NCI-H1694 treated with DMSO at 0.1 percent for 48 hours (cell line): ENCODE results near the gene RGN.
A peak's percentile ranks its signal among the peaks of the same experiment; 100 is the strongest.
"Not testable (repeated sequence)": the region's sequence is repeated elsewhere in the genome, so short reads cannot be mapped to it uniquely, and the experiment has no call there.

ENCODE experiments used
- DNase-seq: peaks from one replicate; lab custom pipeline; 2025; lab: John Stamatoyannopoulos, UW

Gene RGN

GRCh38 chrX:47078129-47079043, at the start of gene RGN:
Gene RGN (plus strand): TSS chrX:47078443. CDS start chrX:47081145, 2,702 bp downstream.
- no peak for DNase-seq

- DNase-seq, result peak; percentile 65
Measured at GRCh38 chrX:47030339-47030738, 47.9 kb upstream of the RGN start.

GRCh38 chrX:47047989-47048388, 30.3 kb upstream of the RGN start:
- DNase-seq, result no peak

DNA sequence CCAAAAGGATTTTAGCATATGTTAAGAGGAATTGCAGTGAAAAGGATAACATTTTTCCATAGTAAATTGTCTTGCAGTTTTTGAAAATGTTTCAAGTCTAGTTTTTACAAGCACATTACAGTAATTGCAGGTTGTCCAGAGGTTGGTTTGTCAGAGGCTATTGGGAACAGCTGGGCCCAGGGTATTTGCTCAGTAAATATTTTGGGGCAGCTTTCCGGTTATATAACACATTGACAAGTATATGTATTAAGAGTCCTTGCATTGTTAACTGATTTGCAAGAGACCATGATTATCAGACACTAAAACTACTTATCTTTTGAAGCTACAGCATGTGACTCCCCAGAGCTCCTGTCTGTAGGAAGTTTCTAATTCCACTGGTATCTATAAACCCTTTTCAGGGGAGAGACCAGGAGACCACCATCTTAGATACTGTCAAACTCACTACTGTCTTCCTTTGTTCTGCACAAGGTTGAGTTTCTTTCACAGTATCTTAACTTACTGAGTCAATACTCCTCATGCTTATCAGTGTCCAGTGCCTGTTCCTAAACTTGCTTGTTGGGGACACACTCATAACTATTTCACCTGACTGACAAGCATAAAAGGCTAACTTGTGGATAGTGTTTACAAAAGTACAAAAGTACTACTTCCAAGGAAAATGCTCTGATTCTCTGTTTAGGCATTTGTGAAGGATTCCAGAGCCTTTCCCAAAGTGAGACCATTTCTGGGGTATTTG, 18.9 kb upstream of the RGN start:
- no peak for DNase-seq

- DNase-seq, result no peak
Measured at GRCh38 chrX:47060708-47061107, 17.5 kb upstream of the RGN start.

DNA sequence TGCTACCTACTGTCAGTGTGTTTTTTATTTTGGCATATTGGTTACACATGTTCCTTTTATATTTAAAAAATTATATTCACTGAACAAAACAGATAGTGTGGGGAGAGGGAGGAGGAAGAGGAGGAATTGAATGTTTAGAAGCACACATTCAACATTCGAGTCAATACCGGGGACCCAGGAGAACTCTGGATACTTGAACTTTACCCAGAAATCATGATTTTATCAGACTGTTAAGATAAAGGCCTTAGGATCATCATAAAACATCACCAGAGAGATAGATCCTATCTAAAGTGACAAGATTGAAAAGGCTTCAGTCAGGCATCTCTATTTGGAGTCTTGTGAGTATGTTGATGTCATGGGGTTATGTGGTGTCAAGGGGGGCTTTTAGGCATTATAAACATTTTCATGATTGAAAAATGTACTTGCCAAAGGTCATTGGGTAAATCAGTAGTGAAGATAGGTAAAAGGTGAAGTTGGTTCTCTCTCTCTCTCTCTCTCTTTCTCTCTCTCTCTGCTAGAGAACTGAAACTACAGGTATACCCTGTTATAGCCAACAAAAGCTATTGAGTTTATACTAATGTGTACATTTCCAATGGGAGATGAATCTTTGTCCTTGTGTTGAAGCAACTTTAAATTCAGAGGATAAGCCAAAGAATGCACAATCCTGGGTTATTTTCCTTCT, 16.9 kb upstream of the RGN start:
- DNase-seq, result no peak

GRCh38 chrX:47063179-47063578, 15.1 kb upstream of the RGN start:
- DNase-seq, result no peak

DNA sequence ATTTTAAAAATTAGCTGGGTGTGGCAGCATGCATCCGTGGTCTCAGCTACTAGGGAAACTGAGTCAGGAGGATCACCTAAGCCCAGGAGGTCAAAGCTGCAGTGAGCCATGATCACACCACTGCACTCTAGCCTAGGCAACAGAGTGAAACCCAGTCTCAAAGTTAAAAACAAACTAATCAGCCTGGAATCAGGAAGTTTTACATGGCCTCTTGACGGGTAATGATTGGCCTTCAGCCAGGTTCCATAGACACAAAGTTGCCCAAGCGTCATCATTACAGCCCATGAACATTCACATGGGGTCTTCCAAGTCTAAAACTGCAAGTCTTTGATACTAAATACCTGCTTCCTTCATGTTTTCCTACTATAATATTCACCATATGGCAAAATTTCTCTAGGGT, 10.0 kb upstream of the RGN start:
- no peak for DNase-seq

GRCh38 chrX:47068720-47069119, 9.5 kb upstream of the RGN start:
- no peak for DNase-seq

DNA sequence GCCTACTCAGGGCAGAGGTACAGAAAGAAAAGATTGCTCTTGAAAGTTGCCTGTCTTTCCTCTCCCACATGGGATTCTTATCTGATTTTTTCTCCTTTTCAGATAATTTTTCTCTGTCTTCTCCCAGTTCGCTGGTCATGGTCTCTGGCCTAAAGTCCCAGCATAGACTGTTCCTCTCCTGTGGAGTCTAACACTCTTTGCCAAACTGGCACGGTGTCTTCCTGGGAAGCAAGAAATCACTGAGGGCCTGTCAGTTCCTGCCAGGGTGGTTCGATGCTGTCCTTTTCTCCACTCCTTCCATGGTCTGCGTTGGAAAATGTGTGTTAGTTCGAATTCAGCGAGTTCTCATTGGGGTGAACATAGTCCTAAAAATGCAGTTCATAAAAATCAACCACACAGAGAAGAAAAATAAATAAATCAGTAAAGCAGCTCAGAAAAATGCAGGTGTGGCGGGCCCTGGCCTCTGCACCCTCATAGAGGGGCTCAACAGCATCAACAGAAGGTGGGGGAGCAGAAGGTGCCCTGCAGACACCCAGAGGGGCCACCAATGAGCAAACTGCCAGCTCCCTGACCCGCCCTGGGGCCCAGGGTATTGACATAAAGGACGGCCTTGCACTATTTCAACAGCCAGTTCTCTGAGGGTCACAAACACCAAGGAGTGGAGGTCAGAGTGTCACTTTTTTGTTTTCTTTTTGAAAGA, 2.1 kb downstream of the RGN start:
- no peak for DNase-seq

DNA sequence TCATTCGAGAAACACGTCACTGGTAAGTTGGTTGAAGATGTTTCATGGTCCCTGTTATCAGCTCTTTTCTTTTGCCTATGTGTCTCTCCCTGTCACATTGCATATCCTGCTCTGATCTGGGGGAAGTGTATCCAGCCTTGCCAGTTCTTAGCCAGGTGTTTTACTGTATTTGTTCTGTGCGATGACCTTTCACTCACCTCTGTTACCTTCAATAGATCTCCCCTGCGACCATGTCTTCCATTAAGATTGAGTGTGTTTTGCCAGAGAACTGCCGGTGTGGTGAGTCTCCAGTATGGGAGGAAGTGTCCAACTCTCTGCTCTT, 2.6 kb downstream of the RGN start:
- DNase-seq, result no peak

DNA sequence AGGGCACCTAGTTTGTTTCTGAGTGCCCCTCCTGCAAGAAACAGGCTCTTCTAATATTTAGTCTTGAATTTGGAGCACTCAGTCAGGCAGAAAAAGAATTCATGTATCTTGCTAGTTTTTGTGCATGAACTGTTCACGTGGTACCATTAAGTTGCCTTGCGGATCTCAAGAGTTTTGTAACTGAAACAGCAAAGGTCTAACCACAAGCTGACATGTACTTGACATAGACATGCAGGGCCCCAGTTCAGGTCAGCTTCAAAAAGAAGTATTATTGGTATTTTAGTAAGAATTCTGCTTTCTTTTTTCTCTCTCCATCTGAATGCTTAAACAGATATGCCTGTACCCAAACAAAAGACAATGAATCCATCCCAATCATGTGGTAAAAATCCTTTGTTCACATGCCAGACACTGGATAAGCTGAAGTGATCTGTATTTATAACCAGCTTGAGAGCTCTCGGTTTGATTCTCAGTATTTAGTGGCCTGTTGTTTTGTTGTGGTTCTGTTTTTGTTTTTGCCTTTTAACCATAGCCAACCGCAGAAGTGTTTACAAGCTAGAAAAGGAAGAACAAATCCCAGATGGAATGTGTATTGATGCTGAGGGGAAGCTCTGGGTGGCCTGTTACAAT, 13.0 kb downstream of the RGN start:
- no peak for DNase-seq

DNA sequence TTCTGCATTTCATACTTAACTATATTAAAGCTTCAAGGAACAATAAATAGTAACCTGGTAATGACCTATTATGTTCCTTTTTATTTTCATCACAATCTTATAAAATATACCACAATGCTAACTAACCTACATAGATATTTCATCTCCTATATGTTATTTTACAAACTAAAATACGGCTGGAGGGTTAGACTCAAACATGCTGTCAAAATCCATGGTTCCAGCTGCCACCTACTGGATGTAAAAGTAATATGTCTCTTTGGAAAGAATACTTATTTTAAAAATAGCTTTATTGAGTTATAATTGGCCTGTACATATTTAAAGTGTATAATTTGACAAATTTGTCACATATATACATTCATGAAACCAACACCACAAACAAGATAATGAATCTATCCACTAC, 15.0 kb downstream of the RGN start:
- peak; percentile 43 for DNase-seq

DNA sequence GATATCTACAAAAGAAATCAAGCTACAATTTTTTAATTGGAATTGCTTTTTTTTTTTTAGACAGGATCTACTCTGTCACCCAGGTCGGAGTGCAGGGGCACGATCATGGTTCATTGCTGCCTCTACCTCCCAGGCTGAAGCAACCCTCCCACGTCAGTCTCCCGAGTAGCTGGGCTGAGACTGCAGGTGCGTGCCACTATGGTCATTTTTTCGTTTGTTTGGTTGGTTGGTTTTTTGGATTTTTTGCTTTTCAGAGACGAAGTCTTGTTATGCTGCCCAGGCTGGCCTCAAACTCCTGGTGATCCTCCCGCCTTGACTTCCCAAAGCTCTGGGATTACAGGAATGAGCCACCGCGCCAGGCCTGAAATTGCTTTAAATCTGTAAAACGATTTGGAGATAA, 15.6 kb downstream of the RGN start:
- no peak for DNase-seq

DNA sequence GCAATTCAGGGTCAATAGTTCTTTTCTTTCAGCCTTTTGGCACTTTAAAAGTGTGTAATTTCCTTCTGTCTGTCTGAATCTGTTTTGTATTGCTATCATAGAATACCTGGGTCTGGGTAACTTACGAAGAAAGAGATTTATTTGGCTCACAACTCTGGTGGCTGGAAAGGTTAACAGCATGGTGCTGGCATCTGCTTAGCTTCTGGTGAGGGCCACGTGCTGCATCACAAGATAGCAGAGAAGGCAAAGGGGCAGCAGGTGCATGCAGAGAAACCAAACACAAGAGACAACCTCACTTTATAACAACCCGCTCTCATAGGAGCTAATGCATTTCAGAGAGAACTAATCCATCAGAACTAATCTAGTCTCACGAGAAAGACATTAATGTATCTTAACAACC, 18.8 kb downstream of the RGN start:
- no peak for DNase-seq

DNA sequence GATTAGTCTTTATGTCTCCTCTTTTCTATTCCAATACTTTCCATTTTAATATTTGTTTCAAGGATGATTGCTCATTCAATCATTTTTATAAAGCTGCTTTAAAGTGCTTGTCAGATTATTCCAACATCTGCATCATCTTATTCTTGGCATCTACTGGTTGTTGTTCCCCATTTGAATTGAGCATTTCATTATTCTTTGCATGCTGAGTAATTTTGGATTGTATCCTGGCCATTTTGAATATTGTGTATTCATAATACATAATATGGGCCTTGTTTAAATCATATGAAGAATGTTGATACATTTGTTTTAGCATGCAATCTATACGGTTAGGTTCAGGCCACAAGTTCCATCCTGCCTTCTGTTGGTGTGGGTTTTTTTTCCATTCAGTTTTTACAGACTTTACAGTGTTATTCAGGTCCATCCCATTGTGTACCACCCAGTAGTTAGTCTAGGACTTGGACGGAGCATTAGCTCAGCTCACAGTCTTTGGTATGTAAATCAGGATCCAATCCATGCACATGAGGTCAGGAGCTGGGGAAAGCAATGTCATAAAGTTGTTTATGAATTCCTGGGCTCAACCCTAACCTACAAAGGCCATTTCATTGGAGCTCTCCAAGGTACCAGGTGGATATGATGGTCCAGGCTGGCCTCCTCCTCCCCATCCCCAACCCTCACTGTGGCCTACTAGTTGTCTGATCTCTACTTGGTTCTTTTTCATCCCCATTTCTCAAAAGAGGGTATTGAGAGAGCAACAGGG, 20.3 kb downstream of the RGN start:
- DNase-seq, result no peak

- no peak for DNase-seq
Measured at GRCh38 chrX:47101206-47101605, 23.0 kb downstream of the RGN start.

DNA sequence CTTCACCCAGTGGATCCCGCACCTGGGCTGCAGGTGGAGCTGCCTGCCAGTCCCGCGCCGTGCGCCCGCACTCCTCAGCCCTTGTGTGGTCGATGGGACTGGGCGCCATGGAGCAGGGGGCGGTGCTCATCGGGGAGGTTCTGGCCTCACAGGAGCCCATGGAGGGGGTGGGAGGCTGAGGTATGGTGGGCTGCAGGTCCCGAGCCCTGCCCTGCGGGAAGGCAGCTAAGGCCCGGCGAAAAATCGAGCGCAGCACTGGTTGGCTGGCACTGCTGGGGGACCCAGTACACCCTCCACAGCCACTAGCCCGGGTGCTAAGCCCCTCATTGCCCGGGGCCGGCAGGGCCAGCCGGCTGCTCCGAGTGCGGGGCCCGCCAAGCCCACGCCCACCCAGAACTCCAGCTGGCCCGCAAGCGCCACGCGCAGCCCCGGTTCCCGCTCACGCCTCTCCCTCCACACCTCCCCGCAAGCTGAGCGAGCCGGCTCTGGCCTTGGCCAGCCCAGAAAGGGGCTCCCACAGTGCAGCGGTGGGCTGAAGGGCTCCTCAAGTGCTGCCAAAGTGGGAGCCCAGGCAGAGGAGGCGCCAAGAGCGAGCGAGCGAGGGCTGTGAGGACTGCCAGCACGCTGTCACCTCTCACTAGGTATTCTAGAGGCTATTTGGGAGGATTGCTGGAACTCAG, 32.8 kb downstream of the RGN start:
- not testable (repeated sequence) for DNase-seq

DNA sequence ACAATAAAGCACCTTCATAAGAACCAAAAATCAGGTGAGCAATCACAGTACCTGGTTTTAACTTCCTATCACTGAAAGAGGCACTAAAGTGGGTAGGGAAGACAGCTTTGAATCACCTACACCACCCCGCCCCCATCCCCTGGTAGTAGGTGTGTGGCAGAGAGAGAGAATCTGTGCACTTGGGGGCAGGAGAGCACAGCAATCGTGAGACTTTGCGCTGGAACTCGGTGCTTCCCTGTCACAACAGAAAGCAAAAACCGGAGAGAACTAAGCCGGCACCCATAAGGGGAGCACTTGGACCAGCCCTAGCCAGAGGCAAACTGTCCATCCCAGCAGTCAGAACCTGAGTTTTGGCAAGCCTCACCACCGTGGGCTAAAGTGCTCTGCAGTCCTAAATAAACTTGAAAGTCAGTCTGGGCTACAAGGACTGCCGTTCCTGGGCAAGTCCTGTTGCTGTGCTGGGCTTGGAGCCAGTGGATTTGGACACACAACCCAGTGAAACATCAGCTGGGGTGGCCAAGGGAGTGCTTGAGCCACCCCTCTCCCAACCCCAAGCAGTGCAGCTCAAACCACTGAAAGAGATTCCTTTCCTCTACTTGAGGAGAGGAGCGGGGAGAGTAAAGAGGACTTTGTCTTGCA, 34.2 kb downstream of the RGN start:
- DNase-seq, result no peak

DNA sequence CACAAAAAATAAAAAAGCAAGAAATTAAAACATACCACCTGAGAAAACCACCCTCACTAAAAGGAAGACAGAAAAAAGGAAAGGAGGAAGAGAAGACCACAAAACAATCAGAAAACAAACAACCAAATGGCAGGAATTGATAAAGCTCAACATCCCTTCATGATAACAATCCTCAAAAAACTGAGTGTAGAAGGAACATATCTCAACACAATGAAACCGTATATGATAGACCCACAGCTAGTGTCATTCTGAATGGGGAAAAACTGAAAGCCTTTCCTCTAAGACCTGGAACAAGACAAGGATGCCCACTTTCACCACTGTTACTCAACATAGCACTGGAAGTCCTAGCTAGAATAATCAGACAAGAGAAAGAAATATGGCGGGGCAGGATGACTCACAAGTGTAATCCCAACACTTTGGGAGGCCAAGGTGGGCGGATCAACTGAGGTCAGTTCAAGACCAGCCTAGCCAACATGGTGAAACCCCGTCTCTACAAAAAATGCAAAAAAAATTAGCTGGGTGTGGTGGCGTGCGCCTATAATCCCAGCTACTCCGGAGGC, 38.4 kb downstream of the RGN start:
- DNase-seq, result not testable (repeated sequence)
